Peyer's patch (tissue), 4 donors: ENCODE measurements around the gene FBH1.

Experiments used
- POLR2A ChIP-seq, 2 donors: fragments of 450-650 bp; IDR thresholded peaks; one replicate each; pipeline ENCODE4 v1.5.1; 2017; ENCODE audit warnings: antibody characterized with exemption in 2 of 2, mild to moderate bottlenecking in 2 of 2, moderate library complexity in 2 of 2
- TF ChIP-seq, protein P1 (sequence below), 6 experiments: fragments of 450-650 bp in 4 of 6; fragments of 200-600 bp in 2 of 6; sonication (generic) in 1 of 6; IDR thresholded peaks; one replicate each; pipeline ENCODE4 v1.5.1; 2017 to 2019; ENCODE audit warnings: antibody characterized with exemption in 6 of 6, mild to moderate bottlenecking in 3 of 6, moderate library complexity in 1 of 6

DNA sequence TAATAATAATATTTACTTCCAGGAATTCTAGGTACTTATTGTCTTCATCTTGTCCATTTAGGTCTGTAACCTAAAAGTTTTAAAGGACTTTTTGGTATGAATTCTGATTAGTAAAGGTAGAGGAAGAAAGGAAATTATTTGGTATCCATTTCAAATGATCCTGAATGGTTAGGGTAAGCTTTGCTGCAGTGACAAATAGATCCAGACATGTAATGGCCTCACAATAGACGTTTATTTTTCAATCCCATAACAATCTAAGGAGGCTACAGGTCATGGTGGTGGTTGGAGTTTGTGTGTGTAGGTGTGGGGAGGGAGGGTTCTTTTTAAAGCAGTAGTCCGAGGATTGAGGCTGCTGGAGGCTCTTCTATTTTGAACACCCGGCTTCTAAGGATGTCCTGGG lies 5.3 kb downstream of the FBH1 start:
- TF ChIP-seq, protein P1, sequence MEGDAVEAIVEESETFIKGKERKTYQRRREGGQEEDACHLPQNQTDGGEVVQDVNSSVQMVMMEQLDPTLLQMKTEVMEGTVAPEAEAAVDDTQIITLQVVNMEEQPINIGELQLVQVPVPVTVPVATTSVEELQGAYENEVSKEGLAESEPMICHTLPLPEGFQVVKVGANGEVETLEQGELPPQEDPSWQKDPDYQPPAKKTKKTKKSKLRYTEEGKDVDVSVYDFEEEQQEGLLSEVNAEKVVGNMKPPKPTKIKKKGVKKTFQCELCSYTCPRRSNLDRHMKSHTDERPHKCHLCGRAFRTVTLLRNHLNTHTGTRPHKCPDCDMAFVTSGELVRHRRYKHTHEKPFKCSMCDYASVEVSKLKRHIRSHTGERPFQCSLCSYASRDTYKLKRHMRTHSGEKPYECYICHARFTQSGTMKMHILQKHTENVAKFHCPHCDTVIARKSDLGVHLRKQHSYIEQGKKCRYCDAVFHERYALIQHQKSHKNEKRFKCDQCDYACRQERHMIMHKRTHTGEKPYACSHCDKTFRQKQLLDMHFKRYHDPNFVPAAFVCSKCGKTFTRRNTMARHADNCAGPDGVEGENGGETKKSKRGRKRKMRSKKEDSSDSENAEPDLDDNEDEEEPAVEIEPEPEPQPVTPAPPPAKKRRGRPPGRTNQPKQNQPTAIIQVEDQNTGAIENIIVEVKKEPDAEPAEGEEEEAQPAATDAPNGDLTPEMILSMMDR (IDR thresholded peaks at IDR 0.05): no peak
- no peak for TF ChIP-seq POLR2A (IDR thresholded peaks at IDR 0.05)
